ENCODE data around the gene ZFYVE27. TPM values are rescaled to one million over a fixed set of nuclear protein-coding genes. Genes with fewer than 3 reads are reported as not detected.

Gene ZFYVE27
- polyA plus RNA-seq, 3 donors = 6.2 to 31.1 (median 9.7) TPM

GRCh38 chr10:97760461-97761257, 23.7 kb downstream of the ZFYVE27 start:
- Histone ChIP-seq H3K27me3 (ENCODE audit: control insufficient read depth in 2 of 2, insufficient read depth in 2 of 2, low read length in 2 of 2) (no peaks in the 10 kb centered on the region), H2AFZ (ENCODE audit: insufficient read depth, low read depth, low read length, poor library complexity, severe bottlenecking) (no peak overlapping the region), H3K79me2 (ENCODE audit: insufficient read depth, low read length) (no peaks in the 10 kb centered on the region), H3K4me2 (replicated peaks; ENCODE audit: extremely low read depth, low read length, poor library complexity, severe bottlenecking) (no peak overlapping the region), H3K4me1 (ENCODE audit: control insufficient read depth in 1 of 2, insufficient read depth in 2 of 2, low read length in 2 of 2) (no peaks in the 10 kb centered on the region), H3K36me3 (replicated peaks in 1 of 2; ENCODE audit: control insufficient read depth in 1 of 2, insufficient read depth in 2 of 2, low read length in 2 of 2) (peaks cover 63 to 66% of the 10 kb centered on the region in 2 donors), H3K4me3 (replicated peaks in 1 of 3; ENCODE audit: low read depth in 2 of 3, low read length in 3 of 3) (no peak overlapping the region), H4K20me1 (ENCODE audit: insufficient read depth, low read length) (no peaks in the 10 kb centered on the region), H3K9ac (ENCODE audit: insufficient read depth, low read length, poor library complexity, severe bottlenecking) (no peak overlapping the region), H3K9me3 (replicated peaks in 1 of 2; ENCODE audit: control insufficient read depth in 1 of 2, insufficient read depth in 1 of 2, low read length in 2 of 2) (no peaks in the 10 kb centered on the region), H3K27ac (ENCODE audit: low read depth in 1 of 2, low read length in 2 of 2) (no peak overlapping the region)
- intact Hi-C loops (cut with micrococcal nuclease) = no loop called here
- no peak for DNase-seq
- Mint-ChIP-seq H3K27me3 (ENCODE audit: low read depth in 3 of 3) (peaks cover 0 to 3% (median 0%) of the 10 kb centered on the region in 3 donors), H3K36me3 (peaks cover 55 to 66% of the 10 kb centered on the region in 2 donors), H3K9me3 (no peaks in the 10 kb centered on the region), H3K4me1 (no peaks in the 10 kb centered on the region), H3K27ac (peak overlapping the region in 2 of 7 donors; percentile 20 to 33), H3K4me3 (no peak overlapping the region)
- WGBS (ENCODE audit: insufficient coverage) = 98% methylated on average over 10 of the region's 11 CpGs
- no peak for TF ChIP-seq CTCF (IDR thresholded peaks at IDR 0.05)

- Mint-ChIP-seq H3K27me3 (ENCODE audit: low read depth in 3 of 3) (peaks cover 0 to 3% (median 0%) of the 10 kb centered on the region in 3 donors), H3K9me3 (no peaks in the 10 kb centered on the region), H3K4me1 (no peaks in the 10 kb centered on the region), H3K27ac (peak overlapping the region in 1 of 7 donors; percentile 64), H3K4me3 (no peak overlapping the region), H3K36me3 (peaks cover 47 to 59% of the 10 kb centered on the region in 2 donors)
- peaks cover 56 to 59% of the 10 kb centered on the region in 2 donors for H3K36me3 ChIP-seq (replicated peaks in 1 of 2; ENCODE audit: control insufficient read depth in 1 of 2, insufficient read depth in 2 of 2, low read length in 2 of 2)
- H3K4me2 ChIP-seq (replicated peaks; ENCODE audit: extremely low read depth, low read length, poor library complexity, severe bottlenecking) = no peak overlapping the region
- 97% methylated on average over 6 of the region's 8 CpGs for WGBS (ENCODE audit: insufficient coverage)
- DNase-seq = no peak
- no peaks in the 10 kb centered on the region for H3K27me3 ChIP-seq (ENCODE audit: control insufficient read depth in 2 of 2, insufficient read depth in 2 of 2, low read length in 2 of 2)
- H4K20me1 ChIP-seq (ENCODE audit: insufficient read depth, low read length) = no peaks in the 10 kb centered on the region
- H3K9ac ChIP-seq (ENCODE audit: insufficient read depth, low read length, poor library complexity, severe bottlenecking) = no peak overlapping the region
- H3K27ac ChIP-seq (ENCODE audit: low read depth in 1 of 2, low read length in 2 of 2) = no peak overlapping the region
- H3K9me3 ChIP-seq (replicated peaks in 1 of 2; ENCODE audit: control insufficient read depth in 1 of 2, insufficient read depth in 1 of 2, low read length in 2 of 2) = no peaks in the 10 kb centered on the region
- H3K4me1 ChIP-seq (ENCODE audit: control insufficient read depth in 1 of 2, insufficient read depth in 2 of 2, low read length in 2 of 2) = no peaks in the 10 kb centered on the region
- H2AFZ ChIP-seq (ENCODE audit: insufficient read depth, low read depth, low read length, poor library complexity, severe bottlenecking) = no peak overlapping the region
- intact Hi-C loops (cut with micrococcal nuclease) = no loop called here
- TF ChIP-seq CTCF (IDR thresholded peaks at IDR 0.05) = no peak
- H3K4me3 ChIP-seq (replicated peaks in 1 of 3; ENCODE audit: low read depth in 2 of 3, low read length in 3 of 3) = no peak overlapping the region
- no peaks in the 10 kb centered on the region for H3K79me2 ChIP-seq (ENCODE audit: insufficient read depth, low read length)
Measured at GRCh38 chr10:97761331-97761865, 24.5 kb downstream of the ZFYVE27 start.
